SK-N-SH (cell line): ENCODE results near the gene CD79A. TPM values are rescaled to one million over a fixed set of nuclear protein-coding genes. Genes with fewer than 3 reads are reported as not detected.

Experiments
- CTCF ChIA-PET: fragments of 300-600, 350-600 bp; formaldehyde crosslinking; extraction: SDS; loops from one replicate; lab custom pipeline; 2021; lab: Yijun Ruan, JAX
- POLR2A ChIA-PET: fragments of 350-600 bp; sonication (Branson Sonifier 250); formaldehyde crosslinking; extraction: SDS; loops from one replicate; lab custom pipeline; 2020; ENCODE audit warnings: antibody characterized with exemption, inconsistent platforms; lab: Yijun Ruan, JAX
- DNase-seq: peaks from one replicate; pipeline ENCODE4 v3.0.0; 2012
- H2AFZ ChIP-seq: fragments of 200-600 bp; sonication (generic); 2 replicates; pipeline ENCODE4 v1.8.1; 2016; ENCODE audit warnings: antibody characterized with exemption, mild to moderate bottlenecking, low read depth
- H3F3A ChIP-seq: fragments of 200-600 bp; sonication (generic); replicated peaks from 2 replicates; pipeline ENCODE3; 2016; ENCODE audit warnings: antibody characterized with exemption, mild to moderate bottlenecking; ENCODE audit not compliant: insufficient read depth
- H3K27ac ChIP-seq, 2 experiments: fragments of 200-500 bp in 1 of 2; fragments of 200-600 bp in 1 of 2; sonication (Bioruptor generic) in 1 of 2; sonication (generic), shearing (Covaris generic) in 1 of 2; 2 replicates each; pipeline versions ENCODE4 v1.5.1 to v1.6.1; 2014 to 2016; ENCODE audit warnings: low read depth in 2 of 2, inconsistent platforms in 1 of 2, low read length in 1 of 2, mild to moderate bottlenecking in 1 of 2, mixed read lengths in 1 of 2
- H3K27me3 ChIP-seq: fragments of 200-600 bp; sonication (generic), shearing (Covaris generic); 2 replicates; pipeline ENCODE4 v1.6.1; 2016; ENCODE audit warnings: mixed run types; ENCODE audit not compliant: insufficient read depth
- H3K36me3 ChIP-seq, 2 experiments: fragments of 200-500 bp in 1 of 2; fragments of 200-600 bp in 1 of 2; sonication (Bioruptor generic) in 1 of 2; sonication (generic) in 1 of 2; replicated peaks in 1 of 2; 2 replicates each; pipeline versions ENCODE3 to v1.5.1; 2014 to 2016; ENCODE audit warnings: low read length in 1 of 2, mild to moderate bottlenecking in 1 of 2; ENCODE audit not compliant: insufficient read depth in 2 of 2, control insufficient read depth in 1 of 2
- H3K4me1 ChIP-seq, 2 experiments: fragments of 200-500 bp in 1 of 2; fragments of 200-600 bp in 1 of 2; sonication (Bioruptor generic) in 1 of 2; sonication (generic), shearing (Covaris generic) in 1 of 2; 2 replicates each; pipeline versions ENCODE4 v1.5.1 to v1.6.1; 2014 to 2016; ENCODE audit warnings: low read depth in 1 of 2, low read length in 1 of 2, mixed run types in 1 of 2; ENCODE audit not compliant: insufficient read depth in 2 of 2, control insufficient read depth in 1 of 2
- H3K4me2 ChIP-seq: fragments of 200-600 bp; sonication (generic), shearing (Covaris generic); 2 replicates; pipeline ENCODE4 v1.6.1; 2017; ENCODE audit warnings: mixed run types
- H3K4me3 ChIP-seq, 2 experiments: fragments of 200-500 bp in 1 of 2; fragments of 200-600 bp in 1 of 2; sonication (Bioruptor generic) in 1 of 2; sonication (generic), shearing (Covaris generic) in 1 of 2; 2 replicates each; pipeline versions ENCODE4 v1.5.1 to v1.8.1; 2014 to 2016; ENCODE audit warnings: low read depth in 2 of 2, inconsistent platforms in 1 of 2, low read length in 1 of 2, mild to moderate bottlenecking in 1 of 2, mixed read lengths in 1 of 2, moderate library complexity in 1 of 2
- H3K79me2 ChIP-seq: fragments of 200-600 bp; sonication (generic); 2 replicates; pipeline ENCODE4 v1.8.1; 2017; ENCODE audit warnings: mild to moderate bottlenecking; ENCODE audit not compliant: insufficient read depth
- H3K9ac ChIP-seq: fragments of 200-600 bp; sonication (generic); 2 replicates; pipeline ENCODE4 v1.6.1; 2017; ENCODE audit warnings: mixed run types
- H3K9me2 ChIP-seq: fragments of 200-600 bp; sonication (generic); 2 replicates; pipeline ENCODE4 v1.6.1; 2017; ENCODE audit warnings: mixed run types
- H3K9me3 ChIP-seq: fragments of 200-600 bp; sonication (generic); 2 replicates; pipeline ENCODE4 v1.6.1; 2017; ENCODE audit warnings: mixed run types, mild to moderate bottlenecking, moderate library complexity
- H4K20me1 ChIP-seq: fragments of 200-600 bp; sonication (generic); 2 replicates; pipeline ENCODE4 v1.6.1; 2017; ENCODE audit warnings: mild to moderate bottlenecking, mixed run types; ENCODE audit not compliant: insufficient read depth
- MEF2A ChIP-seq: IDR thresholded peaks from 2 replicates; pipeline ENCODE4 v1.4.0; 2012; ENCODE audit warnings: low read depth, borderline replicate concordance
- MXI1 ChIP-seq: IDR thresholded peaks from 2 replicates; pipeline ENCODE4 v1.6.1; 2012; ENCODE audit warnings: mild to moderate bottlenecking, low read depth, low read length, improper control_type of control experiment
- TAF1 ChIP-seq: IDR thresholded peaks from 2 replicates; pipeline ENCODE4 v1.6.1; 2012; ENCODE audit warnings: low read depth, mild to moderate bottlenecking, low read length, moderate library complexity, borderline replicate concordance
- TEAD4 ChIP-seq: IDR thresholded peaks from 2 replicates; pipeline ENCODE4 v1.4.0; 2012; ENCODE audit warnings: mild to moderate bottlenecking, borderline replicate concordance; ENCODE audit not compliant: insufficient read depth
- YY1 ChIP-seq: IDR thresholded peaks from 2 replicates; pipeline ENCODE4 v1.4.0; 2012; ENCODE audit warnings: low read depth, mild to moderate bottlenecking
- ZBTB33 ChIP-seq: IDR thresholded peaks from 2 replicates; pipeline ENCODE4 v1.4.0; 2012; ENCODE audit warnings: low read depth, borderline replicate concordance
- WGBS: methylation state at CpG from one replicate; pipeline ENCODE4 v1.1.6; 2017; ENCODE audit warnings: low lambda C conversion rate; 5-methylcytosine and 5-hydroxymethylcytosine counted together
- polyA plus RNA-seq, 3 experiments: library from polyadenylated mRNA; depleted of rRNA; stranded (reverse); fragments of >200 nt; gene quantifications; 2 replicates each; pipeline ENCODE4 v1.2.3, GENCODE V29; 2012
- TF ChIP-seq, protein P1 (sequence below): fragments of 150-350 bp; IDR thresholded peaks from 2 replicates; pipeline ENCODE4 v1.6.1; 2016; ENCODE audit warnings: mild to moderate bottlenecking, low read depth, low read length
- TF ChIP-seq, protein P2 (sequence below): IDR thresholded peaks from 2 replicates; pipeline ENCODE4; 2012

Gene CD79A
- polyA plus RNA-seq, 1 of the 3 experiments (the other 2 are of a cell fraction), result 0.20 TPM

DNA sequence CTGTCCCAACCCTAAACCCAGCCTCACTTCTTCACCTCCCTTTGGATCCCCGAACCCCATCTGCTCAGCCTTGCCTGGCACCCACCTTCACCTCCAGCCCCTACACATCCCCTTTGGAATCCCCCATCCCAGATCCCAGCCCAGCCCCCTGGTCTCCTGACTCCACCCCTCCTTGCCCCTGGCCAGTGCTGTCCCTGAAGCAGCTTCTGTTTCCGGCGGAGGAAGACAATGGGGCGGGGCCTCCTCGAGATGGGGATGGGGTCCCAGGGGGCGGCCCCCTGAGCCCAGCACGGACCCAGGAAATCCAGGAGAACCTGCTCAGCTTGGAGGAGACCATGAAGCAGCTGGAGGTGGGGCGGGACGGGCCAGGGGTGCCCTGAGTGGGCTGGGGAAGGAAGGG, 29.2 kb downstream of the CD79A start:
- no peak overlapping the region for H3K4me3 ChIP-seq
- H3K9me2 ChIP-seq, result no peaks in the 10 kb centered on the region
- ChIA-PET CTCF (interaction anchor here (1.0 kb wide), 2 partner anchors 28 to 29 kb away, joined by 3 to 4 read pairs; no protein-coding TSS in a partner anchor), POLR2A (no interaction called here)
- H3F3A ChIP-seq, result peaks cover 3% of the 10 kb centered on the region
- H3K9ac ChIP-seq, result no peak overlapping the region
- peak; percentile 66 for DNase-seq
- peak overlapping the region in 1 of 2 experiments; percentile 14; a peak in 1 of 4 replicates for H3K27ac ChIP-seq
- H3K27me3 ChIP-seq, result no peaks in the 10 kb centered on the region
- peaks cover 0 to 13% of the 10 kb centered on the region in 2 experiments; a peak in 1 of 4 replicates for H3K4me1 ChIP-seq
- peaks cover 11 to 49% of the 10 kb centered on the region in 2 experiments for H3K36me3 ChIP-seq
- H3K79me2 ChIP-seq, result no peaks in the 10 kb centered on the region
- H4K20me1 ChIP-seq, result 0 out of 2 replicates have a peak, but pooled peaks cover 5% of the 10 kb centered on the region
- H3K9me3 ChIP-seq, result no peaks in the 10 kb centered on the region
- no peak for TF ChIP-seq YY1
- TF ChIP-seq ZBTB33, result no peak
- TF ChIP-seq MEF2A, result no peak
- TF ChIP-seq, protein P1, sequence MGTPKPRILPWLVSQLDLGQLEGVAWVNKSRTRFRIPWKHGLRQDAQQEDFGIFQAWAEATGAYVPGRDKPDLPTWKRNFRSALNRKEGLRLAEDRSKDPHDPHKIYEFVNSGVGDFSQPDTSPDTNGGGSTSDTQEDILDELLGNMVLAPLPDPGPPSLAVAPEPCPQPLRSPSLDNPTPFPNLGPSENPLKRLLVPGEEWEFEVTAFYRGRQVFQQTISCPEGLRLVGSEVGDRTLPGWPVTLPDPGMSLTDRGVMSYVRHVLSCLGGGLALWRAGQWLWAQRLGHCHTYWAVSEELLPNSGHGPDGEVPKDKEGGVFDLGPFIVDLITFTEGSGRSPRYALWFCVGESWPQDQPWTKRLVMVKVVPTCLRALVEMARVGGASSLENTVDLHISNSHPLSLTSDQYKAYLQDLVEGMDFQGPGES, result no peak
- no peak overlapping the region for H3K4me2 ChIP-seq
- H2AFZ ChIP-seq, result no peak overlapping the region
- 89% methylated on average over 8 of the region's 9 CpGs for WGBS

DNA sequence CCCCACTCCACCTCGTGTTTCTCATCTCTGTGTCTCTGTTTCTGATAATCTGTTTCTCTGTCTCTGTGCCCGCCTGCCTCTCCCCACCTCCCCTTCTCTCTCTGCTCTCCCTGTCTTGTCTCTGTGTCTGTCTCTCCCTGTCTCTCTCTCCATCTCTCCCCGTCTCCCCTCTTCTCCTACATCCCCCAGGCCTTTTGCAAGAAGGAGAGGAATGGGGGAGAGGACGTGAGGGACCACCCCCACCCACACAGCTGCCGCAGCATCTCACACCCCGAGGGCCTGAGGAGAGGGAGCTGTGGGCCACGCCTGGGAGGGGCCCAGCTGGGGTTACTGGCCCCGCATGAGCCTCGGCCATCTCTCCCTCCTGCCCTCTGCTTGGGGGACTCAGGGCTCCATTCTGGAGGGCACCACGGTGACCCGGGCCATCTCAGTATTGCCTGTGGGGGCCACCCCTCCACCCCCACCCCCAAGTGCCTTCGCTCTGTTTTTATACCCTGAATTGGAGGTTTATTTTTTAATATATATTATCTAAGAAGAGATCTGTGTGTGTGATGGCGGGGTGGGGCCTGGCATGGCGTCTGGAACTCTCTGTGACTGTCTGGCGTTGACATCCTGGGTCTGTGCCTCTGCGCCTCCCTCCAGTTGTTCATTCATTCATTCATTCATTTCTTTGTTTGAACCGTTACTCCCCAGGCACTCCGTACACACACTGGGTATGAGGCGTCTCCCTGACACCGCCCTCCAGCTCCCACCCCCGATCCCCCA, 30.0 kb downstream of the CD79A start:
- POLR2A ChIA-PET, result no interaction called here
- no peaks in the 10 kb centered on the region for H3K9me3 ChIP-seq
- no peaks in the 10 kb centered on the region for H3K79me2 ChIP-seq
- no peak overlapping the region for H2AFZ ChIP-seq
- peak; percentile 75 for DNase-seq
- H3K27me3 ChIP-seq, result peaks cover 4% of the 10 kb centered on the region; the same call in 1 of the 2 replicates
- H3K4me1 ChIP-seq, result peaks cover 0 to 13% of the 10 kb centered on the region in 2 experiments; a peak in 1 of 4 replicates
- TF ChIP-seq, protein P2, sequence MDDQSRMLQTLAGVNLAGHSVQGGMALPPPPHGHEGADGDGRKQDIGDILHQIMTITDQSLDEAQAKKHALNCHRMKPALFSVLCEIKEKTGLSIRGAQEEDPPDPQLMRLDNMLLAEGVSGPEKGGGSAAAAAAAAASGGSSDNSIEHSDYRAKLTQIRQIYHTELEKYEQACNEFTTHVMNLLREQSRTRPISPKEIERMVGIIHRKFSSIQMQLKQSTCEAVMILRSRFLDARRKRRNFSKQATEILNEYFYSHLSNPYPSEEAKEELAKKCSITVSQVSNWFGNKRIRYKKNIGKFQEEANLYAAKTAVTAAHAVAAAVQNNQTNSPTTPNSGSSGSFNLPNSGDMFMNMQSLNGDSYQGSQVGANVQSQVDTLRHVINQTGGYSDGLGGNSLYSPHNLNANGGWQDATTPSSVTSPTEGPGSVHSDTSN, result no peak
- no peak for TF ChIP-seq TAF1
- no peak for TF ChIP-seq ZBTB33
- no peak for TF ChIP-seq MXI1
- no peak for TF ChIP-seq TEAD4
- TF ChIP-seq MEF2A, result no peak
- H3K36me3 ChIP-seq, result peaks cover 6 to 43% of the 10 kb centered on the region in 2 experiments
- H4K20me1 ChIP-seq, result 0 out of 2 replicates have a peak, but pooled peaks cover 5% of the 10 kb centered on the region
- H3F3A ChIP-seq, result peaks cover 3% of the 10 kb centered on the region
- no peak overlapping the region for H3K4me3 ChIP-seq
- H3K9ac ChIP-seq, result no peak overlapping the region
- H3K9me2 ChIP-seq, result no peaks in the 10 kb centered on the region
- no peak overlapping the region for H3K4me2 ChIP-seq
- no peak overlapping the region for H3K27ac ChIP-seq
- WGBS, result 78% methylated on average over 21 of the region's 21 CpGs
- CTCF ChIA-PET, result interaction anchor here (0.8 to 2.0 kb wide), 3 partner anchors 27 to 45 kb away, joined by 3 to 10 read pairs (median 3); no protein-coding TSS in a partner anchor
